Measurements from ENCODE around the gene MS4A7. TPM values are rescaled to one million over a fixed set of nuclear protein-coding genes. Genes with fewer than 3 reads are reported as not detected.
A peak's percentile ranks its signal among the peaks of the same experiment; 100 is the strongest.
"Not testable (repeated sequence)": the region's sequence is repeated elsewhere in the genome, so short reads cannot be mapped to it uniquely, and the experiment has no call there.

MS4A7 gene, protein sequence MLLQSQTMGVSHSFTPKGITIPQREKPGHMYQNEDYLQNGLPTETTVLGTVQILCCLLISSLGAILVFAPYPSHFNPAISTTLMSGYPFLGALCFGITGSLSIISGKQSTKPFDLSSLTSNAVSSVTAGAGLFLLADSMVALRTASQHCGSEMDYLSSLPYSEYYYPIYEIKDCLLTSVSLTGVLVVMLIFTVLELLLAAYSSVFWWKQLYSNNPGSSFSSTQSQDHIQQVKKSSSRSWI
- not detected in 2 replicates for total RNA-seq

DNA sequence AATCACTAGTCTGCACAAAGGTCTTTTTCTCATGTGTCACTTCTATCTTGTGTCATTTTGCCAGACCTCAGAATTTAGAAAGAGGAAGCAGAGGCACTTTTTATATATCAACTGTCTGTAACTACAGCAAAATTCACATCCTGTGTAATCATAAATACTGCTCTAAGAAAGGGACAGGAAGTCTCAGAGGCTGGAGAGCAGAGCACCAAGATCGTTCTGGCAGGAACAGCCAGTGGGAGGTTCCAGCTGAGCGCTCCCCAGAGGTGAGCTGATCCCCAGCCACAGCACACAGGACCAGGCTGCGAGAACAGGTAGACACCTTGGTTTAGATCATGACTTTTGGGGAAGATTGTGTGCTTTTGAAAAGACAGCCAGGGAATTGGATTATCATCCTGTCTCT lies at the start of gene MS4A7:
Gene MS4A7 (plus strand): TSS at position 179 of the 400 bp plus-strand sequence. CDS start 4,610 bp downstream, outside the sequence.
- DNase-seq (ENCODE audit: extremely low read depth, low read depth, low spot score) = no peak

- DNase-seq (ENCODE audit: extremely low read depth, low read depth, low spot score) = no peak
Measured at GRCh38 chr11:60332846-60333245, 45.5 kb upstream of the MS4A7 start.

DNA sequence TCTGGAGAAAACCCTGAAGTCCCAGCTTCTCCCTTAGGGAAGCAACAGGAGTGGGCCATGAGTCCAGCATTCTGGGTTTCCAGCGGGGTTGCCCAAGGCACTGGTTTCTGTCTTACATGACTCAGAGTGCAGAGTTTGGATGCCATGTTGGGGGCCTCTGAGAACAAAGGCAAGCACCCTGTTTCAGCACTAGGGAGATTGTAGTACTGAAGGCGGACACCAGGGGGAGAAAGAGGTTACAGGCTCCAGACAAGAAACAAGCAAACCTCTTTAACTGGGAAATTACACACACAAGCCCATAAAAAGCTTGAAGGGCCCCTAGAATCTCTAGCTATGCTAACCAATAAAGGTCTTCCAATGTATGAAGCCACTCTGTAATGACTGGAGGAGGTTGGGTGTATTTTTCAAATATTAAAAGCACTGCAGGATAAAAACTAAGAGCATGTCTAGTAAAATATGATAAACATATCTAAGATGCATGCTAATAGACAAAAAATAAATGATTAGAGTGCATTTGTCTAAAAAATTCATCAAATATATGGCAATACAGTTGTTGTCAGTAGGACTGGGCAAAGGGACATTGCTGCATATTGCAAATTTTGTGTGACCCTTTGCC lies 44.2 kb upstream of the MS4A7 start:
- peak; percentile 50 for DNase-seq (ENCODE audit: extremely low read depth, low read depth, low spot score)

GRCh38 chr11:60336767-60337391 lies 41.5 kb upstream of the MS4A7 start:
- DNase-seq (ENCODE audit: extremely low read depth, low read depth, low spot score) = no peak

DNA sequence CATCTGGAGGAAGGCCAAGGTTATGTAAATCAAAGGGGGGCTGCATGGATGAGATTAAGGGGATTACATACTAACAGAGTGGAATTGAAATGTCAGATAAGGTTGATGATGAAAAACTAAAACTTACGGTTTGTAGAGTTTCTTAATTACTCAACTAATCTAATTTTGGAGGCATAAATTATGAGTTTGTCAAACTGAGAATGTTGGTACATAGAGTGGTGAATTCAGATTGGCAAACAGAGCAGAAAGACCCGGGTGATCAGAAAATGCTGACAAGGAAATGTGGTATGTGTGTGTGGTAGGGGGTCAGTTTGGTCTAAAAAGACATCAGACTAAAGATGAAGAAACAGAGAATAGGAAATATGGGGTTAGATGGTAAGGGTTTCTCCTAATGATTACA lies 40.3 kb upstream of the MS4A7 start:
- DNase-seq (ENCODE audit: extremely low read depth, low read depth, low spot score) = no peak

- DNase-seq (ENCODE audit: extremely low read depth, low read depth, low spot score) = no peak
Measured at GRCh38 chr11:60339356-60339755, 39.0 kb upstream of the MS4A7 start.

GRCh38 chr11:60343094-60343704 lies 35.1 kb upstream of the MS4A7 start:
- no peak for DNase-seq (ENCODE audit: extremely low read depth, low read depth, low spot score)

GRCh38 chr11:60344146-60344545 lies 34.2 kb upstream of the MS4A7 start:
- no peak for DNase-seq (ENCODE audit: extremely low read depth, low read depth, low spot score)

DNA sequence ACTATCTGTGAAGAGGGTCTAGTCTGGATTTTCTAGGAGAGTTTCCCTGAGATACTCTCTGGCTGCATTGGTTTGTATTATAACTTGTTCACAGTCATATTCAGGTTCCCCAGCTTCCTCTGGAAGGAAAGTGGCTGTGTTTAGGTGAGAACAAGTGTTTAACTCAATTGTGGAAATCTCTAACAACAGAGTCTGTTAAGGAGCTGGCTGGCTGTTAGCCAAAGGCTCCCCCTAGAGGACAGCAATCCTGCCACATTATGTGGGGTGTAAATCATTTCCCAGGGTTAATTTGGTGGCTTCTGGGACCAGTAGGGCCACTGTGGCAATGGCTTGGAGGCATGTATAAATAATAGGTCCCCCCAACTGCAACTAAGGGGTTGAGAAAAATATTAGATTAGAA lies 32.8 kb upstream of the MS4A7 start:
- DNase-seq (ENCODE audit: extremely low read depth, low read depth, low spot score) = no peak

GRCh38 chr11:60347084-60347797 lies 31.1 kb upstream of the MS4A7 start:
- no peak for DNase-seq (ENCODE audit: extremely low read depth, low read depth, low spot score)

GRCh38 chr11:60348116-60348515 lies 30.2 kb upstream of the MS4A7 start:
- DNase-seq (ENCODE audit: extremely low read depth, low read depth, low spot score) = no peak

GRCh38 chr11:60349990-60350389 lies 28.3 kb upstream of the MS4A7 start:
- DNase-seq (ENCODE audit: extremely low read depth, low read depth, low spot score) = no peak

DNA sequence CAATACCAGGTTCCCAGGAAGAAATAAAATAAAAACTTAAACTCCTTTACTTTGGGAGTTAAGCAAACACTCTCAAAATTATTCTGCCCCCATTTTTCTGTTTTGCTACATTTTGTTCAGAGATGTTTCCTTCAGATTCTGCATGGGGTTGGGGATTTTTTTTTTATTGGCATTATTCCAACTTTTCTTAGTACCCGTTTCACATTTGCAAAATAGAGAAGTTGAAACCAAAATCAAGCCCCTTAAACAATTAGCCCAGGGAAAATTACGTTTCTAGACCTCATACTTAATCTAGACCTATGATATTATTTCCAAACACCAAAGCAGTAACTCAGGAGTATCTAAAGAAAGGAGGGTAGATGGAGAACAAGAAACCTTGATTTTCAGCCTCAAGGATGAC lies 20.6 kb upstream of the MS4A7 start:
- DNase-seq (ENCODE audit: extremely low read depth, low read depth, low spot score) = no peak

DNA sequence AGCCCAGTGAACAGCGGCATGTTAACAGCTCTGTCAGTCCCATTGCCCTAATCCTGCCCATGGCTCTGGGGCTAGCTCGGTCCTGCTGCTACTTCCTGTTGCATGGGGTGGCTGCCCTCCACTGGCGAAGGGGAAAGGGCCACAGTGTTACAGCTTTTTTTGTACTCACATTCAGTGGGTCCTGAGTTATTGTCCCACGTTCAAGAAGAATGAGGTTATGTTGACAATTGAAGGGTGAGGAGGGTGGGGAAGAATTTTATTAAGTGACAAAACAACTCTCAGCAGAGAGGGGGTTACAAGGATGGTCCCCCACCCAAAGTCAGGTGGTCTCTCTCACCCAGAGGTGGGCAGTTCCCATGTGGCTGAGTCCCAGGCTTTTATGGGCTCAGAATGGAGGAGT lies 17.7 kb upstream of the MS4A7 start:
- DNase-seq (ENCODE audit: extremely low read depth, low read depth, low spot score) = no peak

DNA sequence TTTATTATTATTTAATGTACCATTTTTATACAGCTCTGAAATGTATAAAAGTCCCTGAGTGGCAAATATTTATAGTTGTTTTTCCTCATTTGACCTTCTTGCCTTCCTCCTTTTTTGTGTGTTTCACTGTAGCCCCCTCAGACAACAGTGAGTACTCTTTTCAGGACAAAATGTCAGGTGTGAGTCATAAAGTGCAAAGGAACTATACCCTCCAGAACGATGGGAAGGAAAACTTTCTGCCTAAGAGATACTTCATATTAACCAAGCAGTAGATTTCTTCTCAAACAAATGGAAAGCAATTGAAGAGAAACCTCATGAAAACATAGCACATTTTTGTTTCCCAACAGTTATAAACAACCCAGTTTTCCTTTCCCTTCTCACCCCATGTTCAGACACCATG lies 16.1 kb upstream of the MS4A7 start:
- DNase-seq (ENCODE audit: extremely low read depth, low read depth, low spot score) = no peak

DNA sequence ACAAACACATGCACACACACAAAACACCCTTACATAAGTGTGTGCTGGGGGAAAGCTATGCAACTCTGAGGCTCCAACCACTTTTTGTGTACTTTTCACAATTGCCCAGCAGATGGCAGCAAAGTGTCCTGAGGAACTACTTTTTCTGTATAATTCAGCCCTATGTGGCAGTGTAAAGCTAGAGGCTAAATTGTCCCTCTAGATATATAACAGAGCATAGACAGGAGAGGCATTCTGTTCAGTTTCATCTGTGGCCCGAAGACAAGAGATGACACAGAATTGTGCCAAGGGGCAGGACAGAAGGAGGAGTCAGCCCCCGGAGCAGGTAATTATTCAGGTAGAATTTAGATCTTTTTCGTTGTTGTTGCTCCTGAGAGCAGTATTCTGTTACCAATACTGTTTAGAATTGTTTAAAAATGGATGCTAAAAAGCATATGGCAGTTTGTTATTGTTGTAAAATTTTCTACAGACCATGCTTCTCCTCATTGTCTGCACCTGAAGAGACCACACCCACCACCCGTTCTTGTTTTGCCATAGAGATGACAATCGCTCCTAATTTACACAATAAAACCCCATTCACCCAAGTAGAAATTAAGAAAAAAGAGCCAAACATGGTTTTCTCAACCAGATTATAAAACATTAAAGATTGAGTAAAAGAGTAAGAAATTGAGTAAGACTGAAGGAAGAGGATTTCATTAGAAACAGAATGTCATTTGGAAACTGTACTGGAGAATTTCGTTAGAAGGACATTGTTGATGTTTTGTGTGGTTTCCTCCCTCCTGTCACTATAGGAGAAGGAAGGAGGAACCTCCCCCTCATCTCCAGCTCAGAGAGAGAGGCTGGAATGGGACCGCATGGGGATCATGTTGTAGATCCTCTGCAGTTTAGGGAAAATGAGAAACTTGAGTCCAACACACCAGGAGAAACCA lies 14.5 kb upstream of the MS4A7 start:
- DNase-seq (ENCODE audit: extremely low read depth, low read depth, low spot score) = peak; percentile 54

DNA sequence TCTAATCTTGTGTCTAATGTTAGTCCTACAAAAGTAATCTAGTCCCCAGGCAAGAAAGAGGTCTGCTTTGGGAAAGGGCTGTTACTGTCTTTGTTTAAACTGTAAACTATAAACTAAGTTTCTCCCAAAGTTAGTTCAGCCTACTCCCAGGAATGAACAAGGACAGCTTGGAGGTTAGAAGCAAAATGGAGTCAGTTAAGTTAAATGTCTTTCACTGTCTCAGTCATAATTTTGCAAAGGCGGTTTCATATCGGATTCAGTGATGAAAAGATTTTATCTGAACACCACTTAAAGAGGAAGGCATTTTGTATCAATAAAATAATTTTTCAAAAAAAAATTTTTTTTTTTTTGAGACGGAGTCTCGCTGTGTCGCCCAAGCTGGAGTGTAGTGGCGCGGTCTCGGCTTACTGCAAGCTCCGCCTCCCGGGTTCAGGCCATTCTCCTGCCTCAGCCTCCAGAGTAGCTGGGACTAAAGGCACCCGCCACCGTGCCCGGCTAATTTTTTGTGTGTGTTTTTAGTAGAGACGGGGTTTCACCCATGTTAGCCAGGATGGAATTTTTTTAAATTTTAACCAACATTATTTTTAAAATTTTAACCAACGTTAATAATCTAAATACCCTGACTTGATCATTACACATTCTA lies 11.9 kb upstream of the MS4A7 start:
- not testable (repeated sequence) for DNase-seq (ENCODE audit: extremely low read depth, low read depth, low spot score)

DNA sequence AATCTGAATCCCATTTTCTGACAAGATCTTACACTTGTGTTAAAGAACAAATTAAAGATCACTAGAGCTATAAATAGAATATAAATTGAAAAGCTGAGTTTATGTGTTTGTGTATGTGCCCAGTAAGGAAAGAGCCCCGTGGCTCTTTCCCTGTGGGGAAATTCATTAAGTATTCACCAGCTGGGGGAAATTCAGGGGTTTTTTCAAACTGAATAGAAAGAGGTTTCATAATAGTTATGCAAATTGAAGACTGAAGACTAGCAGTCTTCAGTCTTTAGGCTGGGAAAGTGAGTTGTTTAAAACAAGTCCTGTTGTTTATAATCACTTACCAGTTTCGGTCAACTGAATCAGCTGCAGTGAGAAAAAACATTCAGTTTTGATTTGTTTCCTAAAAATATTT lies 11.3 kb upstream of the MS4A7 start:
- no peak for DNase-seq (ENCODE audit: extremely low read depth, low read depth, low spot score)

DNA sequence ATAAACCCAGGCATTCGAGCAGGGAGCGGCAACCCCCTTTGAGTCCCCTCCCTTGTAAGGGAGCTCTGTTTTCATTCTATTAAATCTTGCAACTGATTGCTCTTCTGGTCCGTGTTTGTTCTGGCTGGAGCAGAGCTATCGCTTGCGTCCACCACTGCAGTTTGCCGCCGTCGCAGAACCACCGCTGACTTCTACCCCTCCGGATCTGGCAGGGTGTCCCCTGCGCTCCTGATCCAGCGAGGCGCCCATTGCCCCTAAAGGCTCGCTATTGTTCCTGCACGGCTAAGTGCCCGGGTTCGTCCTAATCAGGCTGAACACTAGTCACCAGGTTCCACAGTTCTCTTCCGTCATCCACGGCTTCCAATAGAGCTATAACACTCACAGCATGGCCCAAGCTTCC lies 10.4 kb upstream of the MS4A7 start:
- no peak for DNase-seq (ENCODE audit: extremely low read depth, low read depth, low spot score)

Measured in glomerular endothelial cell (primary cell).